Thyroid gland (tissue), 4 donors: ENCODE measurements around the gene DTL. TPM values are rescaled to one million over a fixed set of nuclear protein-coding genes. Genes with fewer than 3 reads are reported as not detected.

Experiments
- DNase-seq, 2 donors: peaks; one replicate each; pipeline ENCODE4 v3.0.0-alpha.2; 2019
- H3K27ac ChIP-seq, 3 donors: fragments of 200-600 bp; sonication (generic); 1 replicate in 2 of 3; 2 replicates in 1 of 3; pipeline ENCODE4 v1.5.1; 2016 to 2019; ENCODE audit warnings: mild to moderate bottlenecking in 1 of 3, moderate library complexity in 1 of 3
- H3K27me3 ChIP-seq: fragments of 200-600 bp; sonication (generic); one replicate; pipeline ENCODE4 v1.5.1; 2019
- H3K36me3 ChIP-seq, 2 donors: fragments of 200-600 bp; sonication (generic); one replicate each; pipeline ENCODE4 v1.5.1; 2016 to 2019
- H3K4me1 ChIP-seq, 2 donors: fragments of 200-600 bp; sonication (generic); one replicate each; pipeline ENCODE4 v1.5.1; 2017 to 2019
- H3K4me3 ChIP-seq, 3 donors: fragments of 200-600 bp; sonication (generic); replicated peaks in 1 of 3; 1 replicate in 2 of 3; 2 replicates in 1 of 3; pipeline ENCODE4 v1.5.1; 2016; ENCODE audit warnings: mild to moderate bottlenecking in 1 of 3
- H3K9me3 ChIP-seq: fragments of 200-600 bp; sonication (generic); one replicate; pipeline ENCODE4 v1.5.1; 2017
- CTCF ChIP-seq, 6 experiments: fragments of 200-600 bp in 3 of 6; fragments of 450-650 bp in 3 of 6; sonication (generic) in 3 of 6; IDR thresholded peaks; one replicate each; pipeline ENCODE4 v1.5.1; 2016 to 2019; ENCODE audit warnings: antibody characterized with exemption in 6 of 6, mild to moderate bottlenecking in 2 of 6, inconsistent platforms in 1 of 6, moderate library complexity in 1 of 6
- POLR2A ChIP-seq, 2 donors: fragments of 450-650 bp; IDR thresholded peaks; one replicate each; pipeline ENCODE4 v1.6.1; 2017; ENCODE audit warnings: antibody characterized with exemption in 2 of 2, mild to moderate bottlenecking in 2 of 2, moderate library complexity in 1 of 2
- WGBS, 2 donors: methylation state at CpG; one replicate each; pipeline ENCODE4 v1.1.5; 2017; 5-methylcytosine and 5-hydroxymethylcytosine counted together
- intact Hi-C: fragments of 100-400 bp; cut with DNase I; formaldehyde crosslinking; loops from one replicate; pipeline ENCODE4 v1.15.1; 2023
- total RNA-seq, 4 donors: library from RNA; depleted of rRNA; stranded (reverse); fragments of >200 nt; gene quantifications; one replicate each; pipeline ENCODE4 v1.2.3, GENCODE V29; 2016

Gene DTL
- total RNA-seq, 4 donors from 2014 or later: 1.2 to 3.9 (median 2.1) TPM

GRCh38 chr1:212004895-212005608 lies 30.5 kb upstream of the DTL start:
- WGBS, 2 donors: 84 to 95% methylated on average over 7 of the region's 7 CpGs
- no peak for DNase-seq
- Histone ChIP-seq H3K36me3 (no peaks in the 10 kb centered on the region), H3K9me3 (no peaks in the 10 kb centered on the region), H3K4me1 (no peaks in the 10 kb centered on the region), H3K27ac (no peak overlapping the region), H3K27me3 (no peaks in the 10 kb centered on the region), H3K4me3 (no peak overlapping the region)
- intact Hi-C loops: no loop called here
- TF ChIP-seq POLR2A (IDR thresholded peaks at IDR 0.05): no peak
- TF ChIP-seq CTCF (IDR thresholded peaks at IDR 0.05): no peak

GRCh38 chr1:212007178-212007577 lies 28.4 kb upstream of the DTL start:
- Histone ChIP-seq H3K9me3 (no peaks in the 10 kb centered on the region), H3K4me1 (no peaks in the 10 kb centered on the region), H3K27ac (no peak overlapping the region), H3K36me3 (no peaks in the 10 kb centered on the region), H3K4me3 (no peak overlapping the region), H3K27me3 (no peaks in the 10 kb centered on the region)
- 96 to 98% methylated on average over 4 of the region's 4 CpGs for WGBS, 2 donors
- TF ChIP-seq POLR2A (IDR thresholded peaks at IDR 0.05) (no peak), CTCF (IDR thresholded peaks at IDR 0.05) (no peak)
- intact Hi-C loops: no loop called here
- no peak for DNase-seq

- DNase-seq: no peak
- no peaks in the 10 kb centered on the region for H3K4me1 ChIP-seq
- no peak overlapping the region for H3K4me3 ChIP-seq
- no peaks in the 10 kb centered on the region for H3K36me3 ChIP-seq
- no peaks in the 10 kb centered on the region for H3K27me3 ChIP-seq
- H3K27ac ChIP-seq: no peak overlapping the region
- intact Hi-C loops: no loop called here
- 93 to 95% methylated on average over 9 of the region's 9 CpGs for WGBS, 2 donors
- TF ChIP-seq CTCF (IDR thresholded peaks at IDR 0.05) (no peak), POLR2A (IDR thresholded peaks at IDR 0.05) (no peak)
- H3K9me3 ChIP-seq: no peaks in the 10 kb centered on the region
These were observed 27.7 kb upstream of the DTL start for GRCh38 chr1:212007886-212008285.

- Histone ChIP-seq H3K36me3 (no peaks in the 10 kb centered on the region), H3K27ac (no peak overlapping the region), H3K27me3 (no peaks in the 10 kb centered on the region), H3K4me1 (no peaks in the 10 kb centered on the region), H3K4me3 (no peak overlapping the region), H3K9me3 (no peaks in the 10 kb centered on the region)
- DNase-seq: no peak
- intact Hi-C loops: no loop called here
- WGBS, 2 donors: 89 to 97% methylated on average over 1 of the region's 1 CpG
- TF ChIP-seq POLR2A (IDR thresholded peaks at IDR 0.05) (no peak), CTCF (IDR thresholded peaks at IDR 0.05) (no peak)
These were observed 26.0 kb upstream of the DTL start for GRCh38 chr1:212009561-212009960.

GRCh38 chr1:212010004-212010403 lies 25.5 kb upstream of the DTL start:
- Histone ChIP-seq H3K27me3 (no peaks in the 10 kb centered on the region), H3K27ac (no peak overlapping the region), H3K4me1 (peaks cover 0 to 3% of the 10 kb centered on the region in 2 donors), H3K4me3 (no peak overlapping the region), H3K36me3 (no peaks in the 10 kb centered on the region), H3K9me3 (no peaks in the 10 kb centered on the region)
- 84 to 92% methylated on average over 3 of the region's 3 CpGs for WGBS, 2 donors
- no peak for TF ChIP-seq POLR2A (IDR thresholded peaks at IDR 0.05)
- TF ChIP-seq CTCF (IDR thresholded peaks at IDR 0.05): no peak
- intact Hi-C loops: no loop called here
- no peak for DNase-seq
